ENCODE data around the gene TNIK.

TNIK gene

DNA sequence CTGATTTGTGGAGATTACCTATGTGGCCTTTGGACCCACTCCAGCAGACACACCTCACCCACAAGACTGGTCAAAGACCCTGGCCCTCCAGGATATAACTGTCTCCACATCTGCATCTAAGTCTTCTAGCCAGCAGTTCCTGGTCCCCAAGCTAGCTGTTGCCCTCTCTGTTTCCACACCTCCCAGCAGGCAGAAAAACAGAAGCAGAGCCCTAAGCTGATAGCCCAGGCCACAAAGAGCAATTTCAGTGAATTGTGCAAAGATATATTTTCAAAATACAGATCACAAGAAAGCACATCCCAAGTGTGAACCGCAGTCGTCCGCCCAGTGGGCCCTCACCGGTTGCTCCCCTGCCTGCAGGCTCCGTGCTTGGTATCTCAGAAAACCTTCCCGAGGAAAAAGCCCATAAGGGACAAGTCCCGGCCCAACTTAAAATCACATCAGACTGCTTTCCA lies 2.6 kb downstream of the TNIK start:
- Histone ChIP-seq H3K27ac (no peak overlapping the region), H3K4me3 (IDR thresholded peaks at IDR 0.05; ENCODE audit: insufficient read depth, low read depth, low read length) (no peak overlapping the region), H3K36me3 (ENCODE audit: insufficient read depth) (no peaks in the 10 kb centered on the region), H2AFZ (ENCODE audit: low read depth) (no peak overlapping the region), H3K4me2 (no peak overlapping the region), H3K4me1 (ENCODE audit: low read depth, poor library complexity, severe bottlenecking) (peaks cover 9% of the 10 kb centered on the region), H3K79me2 (ENCODE audit: insufficient read depth, low read depth) (no peaks in the 10 kb centered on the region), H3K9ac (no peak overlapping the region), H3K27me3 (ENCODE audit: insufficient read depth, low read depth) (no peaks in the 10 kb centered on the region), H4K20me1 (ENCODE audit: insufficient read depth) (no peaks in the 10 kb centered on the region)
- TF ChIP-seq, protein P1, sequence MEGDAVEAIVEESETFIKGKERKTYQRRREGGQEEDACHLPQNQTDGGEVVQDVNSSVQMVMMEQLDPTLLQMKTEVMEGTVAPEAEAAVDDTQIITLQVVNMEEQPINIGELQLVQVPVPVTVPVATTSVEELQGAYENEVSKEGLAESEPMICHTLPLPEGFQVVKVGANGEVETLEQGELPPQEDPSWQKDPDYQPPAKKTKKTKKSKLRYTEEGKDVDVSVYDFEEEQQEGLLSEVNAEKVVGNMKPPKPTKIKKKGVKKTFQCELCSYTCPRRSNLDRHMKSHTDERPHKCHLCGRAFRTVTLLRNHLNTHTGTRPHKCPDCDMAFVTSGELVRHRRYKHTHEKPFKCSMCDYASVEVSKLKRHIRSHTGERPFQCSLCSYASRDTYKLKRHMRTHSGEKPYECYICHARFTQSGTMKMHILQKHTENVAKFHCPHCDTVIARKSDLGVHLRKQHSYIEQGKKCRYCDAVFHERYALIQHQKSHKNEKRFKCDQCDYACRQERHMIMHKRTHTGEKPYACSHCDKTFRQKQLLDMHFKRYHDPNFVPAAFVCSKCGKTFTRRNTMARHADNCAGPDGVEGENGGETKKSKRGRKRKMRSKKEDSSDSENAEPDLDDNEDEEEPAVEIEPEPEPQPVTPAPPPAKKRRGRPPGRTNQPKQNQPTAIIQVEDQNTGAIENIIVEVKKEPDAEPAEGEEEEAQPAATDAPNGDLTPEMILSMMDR (conservative IDR thresholded peaks at IDR 0.05; ENCODE audit: low read depth, low read length) = no peak

DNA sequence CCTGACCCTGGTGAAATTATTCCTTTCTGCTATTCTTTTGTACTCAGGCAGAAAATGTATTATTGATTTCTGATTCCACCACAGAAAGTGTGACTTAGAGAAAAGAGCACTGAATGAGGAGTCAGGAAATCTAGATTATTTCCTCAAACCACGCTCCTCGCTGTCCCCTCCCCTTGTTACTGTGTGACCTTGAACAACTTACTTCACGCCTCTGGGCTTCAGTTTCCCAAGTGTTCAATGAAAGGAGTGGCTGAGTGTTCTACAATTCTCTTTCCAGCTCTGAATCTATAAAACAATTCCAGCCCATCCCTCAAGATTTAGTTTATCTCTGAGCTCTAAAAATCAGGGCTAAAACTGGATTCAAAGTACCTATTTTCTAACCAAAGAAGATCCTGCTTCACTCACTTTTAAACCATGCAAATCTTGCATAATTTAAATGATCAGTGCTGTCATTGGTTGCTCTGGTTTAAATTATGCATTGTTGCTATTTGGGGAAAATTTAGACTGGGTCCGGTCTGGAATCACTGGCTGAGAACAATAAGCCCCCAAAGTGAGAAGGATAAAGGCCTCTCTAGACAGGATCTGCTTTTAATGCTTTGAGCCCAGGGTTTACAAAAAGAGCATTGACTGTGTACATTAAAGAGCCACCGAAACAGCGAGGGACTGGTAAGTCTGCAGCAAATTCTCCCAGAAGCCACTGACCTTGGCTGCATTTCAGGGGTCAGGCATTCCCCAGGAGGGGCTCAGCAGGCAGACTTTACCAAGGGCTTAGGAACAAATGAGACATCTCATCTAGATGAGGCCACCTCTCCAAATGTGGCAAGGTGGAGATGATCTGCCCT lies 3.2 kb downstream of the TNIK start:
- Histone ChIP-seq H3K4me1 (ENCODE audit: low read depth, poor library complexity, severe bottlenecking) (peaks cover 7% of the 10 kb centered on the region), H3K79me2 (ENCODE audit: insufficient read depth, low read depth) (no peaks in the 10 kb centered on the region)
- TF ChIP-seq, protein P1 (conservative IDR thresholded peaks at IDR 0.05; ENCODE audit: low read depth, low read length) = no peak

DNA sequence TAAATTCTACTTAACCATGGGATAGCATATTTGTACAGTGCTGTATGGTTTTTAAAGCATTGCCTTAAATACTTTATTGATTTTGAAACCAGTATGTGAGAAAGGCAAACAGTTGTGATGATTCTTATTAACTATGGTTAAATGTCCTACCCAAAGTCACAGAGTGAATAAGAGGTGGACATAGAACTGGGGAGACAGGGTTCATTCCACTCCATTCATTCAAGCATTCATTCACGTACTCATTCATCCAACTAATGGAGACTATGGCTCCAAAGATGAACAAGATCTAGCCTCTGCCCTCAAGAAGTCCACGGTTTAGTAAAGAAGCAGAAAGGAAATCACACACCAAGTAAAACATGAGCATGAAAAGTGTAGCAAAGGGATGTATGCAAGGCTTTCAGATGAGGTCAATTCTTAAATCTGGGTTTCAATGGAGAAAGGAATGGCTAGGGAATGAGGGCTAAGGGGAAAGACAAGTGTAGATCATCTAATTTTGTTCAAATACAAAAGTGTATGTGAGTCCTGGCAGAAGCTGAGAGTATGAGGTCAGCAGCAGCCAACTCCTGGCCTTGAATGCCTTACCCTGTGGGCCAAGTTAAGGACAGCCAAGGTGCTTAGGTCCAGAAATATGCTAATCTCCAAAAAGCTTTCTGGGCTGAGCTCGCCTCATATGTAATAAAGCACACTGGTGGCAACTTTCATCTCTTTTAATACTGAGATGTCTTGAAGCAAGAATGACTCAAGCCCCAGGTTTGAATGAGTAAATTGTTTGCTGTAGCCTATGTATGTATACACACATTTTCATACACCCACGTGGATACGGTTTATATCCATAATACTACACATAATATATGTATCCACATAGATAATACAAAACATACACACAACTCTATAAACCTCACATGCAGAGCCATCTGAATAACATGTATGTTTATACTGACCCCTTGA lies 4.3 kb downstream of the TNIK start:
- no peak overlapping the region for H3K27ac ChIP-seq
- TF ChIP-seq, protein P1 (conservative IDR thresholded peaks at IDR 0.05; ENCODE audit: low read depth, low read length) = no peak
- no peaks in the 10 kb centered on the region for H4K20me1 ChIP-seq (ENCODE audit: insufficient read depth)
- no peaks in the 10 kb centered on the region for H3K79me2 ChIP-seq (ENCODE audit: insufficient read depth, low read depth)
- H3K9ac ChIP-seq = no peak overlapping the region
- no peak overlapping the region for H3K4me3 ChIP-seq (IDR thresholded peaks at IDR 0.05; ENCODE audit: insufficient read depth, low read depth, low read length)
- H2AFZ ChIP-seq (ENCODE audit: low read depth) = no peak overlapping the region
- no peaks in the 10 kb centered on the region for H3K36me3 ChIP-seq (ENCODE audit: insufficient read depth)
- H3K4me1 ChIP-seq (ENCODE audit: low read depth, poor library complexity, severe bottlenecking) = no peaks in the 10 kb centered on the region
- H3K4me2 ChIP-seq = no peak overlapping the region
- no peaks in the 10 kb centered on the region for H3K27me3 ChIP-seq (ENCODE audit: insufficient read depth, low read depth)

More for the DNA sequence above, 3.2 kb downstream of the TNIK start:
- Histone ChIP-seq H2AFZ (ENCODE audit: low read depth) (no peak overlapping the region), H3K4me2 (no peak overlapping the region), H3K4me3 (IDR thresholded peaks at IDR 0.05; ENCODE audit: insufficient read depth, low read depth, low read length) (no peak overlapping the region), H3K27me3 (ENCODE audit: insufficient read depth, low read depth) (no peaks in the 10 kb centered on the region), H3K36me3 (ENCODE audit: insufficient read depth) (no peaks in the 10 kb centered on the region), H4K20me1 (ENCODE audit: insufficient read depth) (no peaks in the 10 kb centered on the region), H3K9ac (no peak overlapping the region), H3K27ac (no peak overlapping the region)

DNA sequence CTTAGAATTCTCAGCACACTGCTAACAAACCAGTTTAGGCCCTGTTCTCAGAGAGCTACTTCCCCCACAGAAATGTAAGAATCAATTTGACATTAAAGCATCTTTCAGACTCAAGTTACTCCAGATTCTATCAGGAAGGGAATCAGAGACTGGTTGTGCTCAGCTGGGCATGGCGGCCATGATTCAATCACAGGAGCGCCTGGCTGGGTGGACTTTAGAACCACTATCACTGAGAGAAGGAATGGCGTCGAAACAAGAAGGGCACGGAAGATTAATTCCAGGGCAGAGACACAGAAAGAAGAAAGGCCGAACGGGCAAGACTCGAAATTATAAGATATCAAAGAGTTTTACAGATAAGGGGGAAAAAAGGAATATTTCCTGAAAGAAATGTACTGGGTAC lies 6.2 kb downstream of the TNIK start:
- no peak overlapping the region for H3K4me3 ChIP-seq (IDR thresholded peaks at IDR 0.05; ENCODE audit: insufficient read depth, low read depth, low read length)
- no peaks in the 10 kb centered on the region for H3K27me3 ChIP-seq (ENCODE audit: insufficient read depth, low read depth)
- H2AFZ ChIP-seq (ENCODE audit: low read depth) = no peak overlapping the region
- H3K4me2 ChIP-seq = no peak overlapping the region
- no peak overlapping the region for H3K9ac ChIP-seq
- H3K27ac ChIP-seq = no peak overlapping the region
- H3K79me2 ChIP-seq (ENCODE audit: insufficient read depth, low read depth) = no peaks in the 10 kb centered on the region
- TF ChIP-seq, protein P1 (conservative IDR thresholded peaks at IDR 0.05; ENCODE audit: low read depth, low read length) = no peak
- no peaks in the 10 kb centered on the region for H4K20me1 ChIP-seq (ENCODE audit: insufficient read depth)
- H3K36me3 ChIP-seq (ENCODE audit: insufficient read depth) = no peaks in the 10 kb centered on the region
- H3K4me1 ChIP-seq (ENCODE audit: low read depth, poor library complexity, severe bottlenecking) = no peaks in the 10 kb centered on the region
